Prostate gland (tissue), 2 donors: ENCODE results near the gene INPP5K.

ENCODE experiments used
- CTCF ChIP-seq, 4 experiments: fragments of 200-600 bp in 2 of 4; fragments of 450-650 bp in 2 of 4; sonication (generic) in 2 of 4; IDR thresholded peaks; 1 replicate in 3 of 4; 2 replicates in 1 of 4; pipeline ENCODE4 v1.5.1; 2016 to 2019; ENCODE audit warnings: antibody characterized with exemption in 4 of 4, mild to moderate bottlenecking in 2 of 4, moderate library complexity in 2 of 4
- POLR2A ChIP-seq: fragments of 450-650 bp; IDR thresholded peaks from one replicate; pipeline ENCODE4 v1.6.1; 2016; ENCODE audit warnings: antibody characterized with exemption, mild to moderate bottlenecking

GRCh38 chr17:1542316-1542715, 25.9 kb upstream of the INPP5K start:
- TF ChIP-seq CTCF (IDR thresholded peaks at IDR 0.05) (no peak), POLR2A (no peak)
